ENCODE results near the gene OR13H1. TPM values are rescaled to one million over a fixed set of nuclear protein-coding genes. Genes with fewer than 3 reads are reported as not detected.
A peak's percentile ranks its signal among the peaks of the same experiment; 100 is the strongest.

The OR13H1 gene
- total and polyA plus RNA-seq, 9 of the 15 experiments (the other 6 are each of a cell fraction or from before 2014, with no cell fraction given), result not detected

GRCh38 chrX:131564553-131565229 is 20.8 kb downstream of the OR13H1 start (continued):
- TF ChIP-seq ETV1 (tag; conservative IDR thresholded peaks at IDR 0.05; ENCODE audit: low read depth), result no peak
- no peak for TF ChIP-seq HCFC1 (IDR thresholded peaks at IDR 0.05; ENCODE audit: low read depth, low read length)
- TF ChIP-seq POLR2A (conservative IDR thresholded peaks at IDR 0.05), result no peak
- TF ChIP-seq ZNF639 (CRISPR knock-in tag; conservative IDR thresholded peaks at IDR 0.05 in 1 of 2, IDR thresholded peaks at IDR 0.05 in 1 of 2), result no peak
- TF ChIP-seq RBM25 (IDR thresholded peaks at IDR 0.05; ENCODE audit: low read depth, low read length, severe bottlenecking), result peak; percentile 95
- TF ChIP-seq ZBTB49 (CRISPR knock-in tag; IDR thresholded peaks at IDR 0.05; ENCODE audit: borderline replicate concordance), result no peak
- no peak for TF ChIP-seq TRIM28 (IDR thresholded peaks at IDR 0.05)
- no peak for TF ChIP-seq BRD4 (IDR thresholded peaks at IDR 0.05)
- TF ChIP-seq MAFF (IDR thresholded peaks at IDR 0.05; ENCODE audit: low read length), result no peak

Data from K562 (cell line).